Hematopoietic multipotent progenitor cell treated with erythropoietin and hydrocortisone succinate and interleukin-3 and kit ligand, for 8 days (in vitro differentiated cells): ENCODE measurements around the gene YTHDF2.

ENCODE experiments used
- DNase-seq: peaks from one replicate; pipeline ENCODE4 v3.0.0-alpha.2; 2015

The YTHDF2 gene

GRCh38 chr1:28803662-28804061 lies 66.9 kb downstream of the YTHDF2 start:
- no peak for DNase-seq

GRCh38 chr1:28804071-28804470 lies 67.3 kb downstream of the YTHDF2 start:
- no peak for DNase-seq

- DNase-seq, result no peak
Measured at GRCh38 chr1:28807046-28807445, 70.3 kb downstream of the YTHDF2 start.

- peak; percentile 18 for DNase-seq
Measured at GRCh38 chr1:28807986-28808385, 71.2 kb downstream of the YTHDF2 start.

- DNase-seq, result no peak
Measured at GRCh38 chr1:28811369-28811765, 74.6 kb downstream of the YTHDF2 start.

GRCh38 chr1:28811766-28812668 lies 75.3 kb downstream of the YTHDF2 start, which contains the start of gene OPRD1:
Gene OPRD1 (plus strand): TSS chr1:28812170. CDS start chr1:28812384, 214 bp downstream.
- no peak for DNase-seq

- DNase-seq, result no peak
Measured at GRCh38 chr1:28812669-28813468, 76.1 kb downstream of the YTHDF2 start.

GRCh38 chr1:28813931-28814465 lies 77.3 kb downstream of the YTHDF2 start:
- no peak for DNase-seq

- no peak for DNase-seq
Measured at GRCh38 chr1:28815533-28816185, 78.9 kb downstream of the YTHDF2 start.

GRCh38 chr1:28817133-28817532 lies 80.4 kb downstream of the YTHDF2 start:
- DNase-seq, result no peak

- DNase-seq, result no peak
Measured at GRCh38 chr1:28819020-28819419, 82.3 kb downstream of the YTHDF2 start.
